Measurements from ENCODE around the gene RNF146. TPM values are rescaled to one million over a fixed set of nuclear protein-coding genes. Genes with fewer than 3 reads are reported as not detected.

RNF146 gene
- total and polyA plus RNA-seq, 2 of the 13 experiments (the other 11 are each of a cell fraction or from before 2014, with no cell fraction given) = 18.8 to 27.6 TPM

DNA sequence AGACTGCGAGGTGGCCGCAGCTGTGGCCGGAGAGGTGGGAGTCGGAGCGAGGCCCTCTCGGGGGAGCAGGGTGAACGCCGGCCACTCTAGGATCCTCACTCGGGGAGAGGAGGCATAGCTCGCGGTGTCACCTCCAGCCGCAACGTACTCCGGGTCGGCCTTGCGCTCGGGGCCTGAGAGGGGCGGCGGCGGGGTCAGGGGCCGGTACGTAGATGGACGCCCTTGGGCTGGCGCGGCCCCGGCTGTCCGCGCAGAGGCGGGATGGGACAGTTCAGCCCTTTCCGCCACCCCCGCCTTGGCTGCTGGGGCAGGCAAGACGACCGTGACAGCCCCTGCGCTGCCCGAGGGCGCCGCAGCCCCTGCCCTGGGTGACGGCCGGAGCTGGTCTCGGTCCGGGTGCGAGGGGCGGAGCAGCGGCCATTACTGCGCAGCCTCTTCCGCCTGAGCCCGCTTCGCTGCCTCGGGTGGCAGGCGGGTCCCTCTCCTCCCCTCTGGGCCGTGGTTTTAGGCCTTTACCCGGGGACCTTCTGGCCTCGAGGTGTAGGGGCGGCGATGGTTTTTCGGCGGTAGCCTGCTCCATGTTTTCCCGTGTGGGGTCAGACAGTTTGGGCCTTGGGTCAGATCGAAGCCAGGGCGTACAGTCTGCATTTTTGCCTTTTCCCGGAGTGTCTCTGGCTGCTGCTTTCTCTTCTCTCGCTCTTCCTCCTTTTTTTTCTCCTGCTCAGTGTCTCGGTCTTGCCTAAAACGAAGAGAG lies 405 bp downstream of the RNF146 start (continued):
- TF ChIP-seq, protein P1, sequence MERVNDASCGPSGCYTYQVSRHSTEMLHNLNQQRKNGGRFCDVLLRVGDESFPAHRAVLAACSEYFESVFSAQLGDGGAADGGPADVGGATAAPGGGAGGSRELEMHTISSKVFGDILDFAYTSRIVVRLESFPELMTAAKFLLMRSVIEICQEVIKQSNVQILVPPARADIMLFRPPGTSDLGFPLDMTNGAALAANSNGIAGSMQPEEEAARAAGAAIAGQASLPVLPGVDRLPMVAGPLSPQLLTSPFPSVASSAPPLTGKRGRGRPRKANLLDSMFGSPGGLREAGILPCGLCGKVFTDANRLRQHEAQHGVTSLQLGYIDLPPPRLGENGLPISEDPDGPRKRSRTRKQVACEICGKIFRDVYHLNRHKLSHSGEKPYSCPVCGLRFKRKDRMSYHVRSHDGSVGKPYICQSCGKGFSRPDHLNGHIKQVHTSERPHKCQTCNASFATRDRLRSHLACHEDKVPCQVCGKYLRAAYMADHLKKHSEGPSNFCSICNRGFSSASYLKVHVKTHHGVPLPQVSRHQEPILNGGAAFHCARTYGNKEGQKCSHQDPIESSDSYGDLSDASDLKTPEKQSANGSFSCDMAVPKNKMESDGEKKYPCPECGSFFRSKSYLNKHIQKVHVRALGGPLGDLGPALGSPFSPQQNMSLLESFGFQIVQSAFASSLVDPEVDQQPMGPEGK (CRISPR knock-in tag; IDR thresholded peaks at IDR 0.05) = peak; percentile 39; the same call in 1 of the 2 replicates
- TF ChIP-seq ZNF883 (CRISPR knock-in tag; IDR thresholded peaks at IDR 0.05; ENCODE audit: not compliant biosample characterization) (peak; percentile 95), YEATS2 (CRISPR knock-in tag; IDR thresholded peaks at IDR 0.05; ENCODE audit: borderline replicate concordance) (peak; percentile 79), MBD4 (IDR thresholded peaks at IDR 0.05; ENCODE audit: borderline replicate concordance, low read length) (no peak), SNRNP70 (IDR thresholded peaks at IDR 0.05; ENCODE audit: low read depth, low read length) (no peak), MEIS1 (CRISPR knock-in tag; IDR thresholded peaks at IDR 0.05; ENCODE audit: borderline replicate concordance) (peak; percentile 71; the same call in 1 of the 2 replicates), TEAD2 (CRISPR knock-in tag; IDR thresholded peaks at IDR 0.05) (no peak), ELF1 (CRISPR knock-in tag; IDR thresholded peaks at IDR 0.05) (peak; percentile 66; the same call in 1 of the 2 replicates), HNRNPK (IDR thresholded peaks at IDR 0.05; ENCODE audit: low read depth, low read length, poor library complexity, severe bottlenecking) (peak; percentile 78), ZNF720 (CRISPR knock-in tag; IDR thresholded peaks at IDR 0.05) (no peak), U2AF1 (optimal IDR thresholded peaks at IDR 0.05; ENCODE audit: low read depth, low read length) (no peak), ASH2L (IDR thresholded peaks at IDR 0.05; ENCODE audit: insufficient read length, low read depth, low read length) (peak; percentile 98), ZNF251 (CRISPR knock-in tag; IDR thresholded peaks at IDR 0.05) (0 out of 2 replicates have a peak, but pooled peaks have one; percentile 92), SIX4 (CRISPR knock-in tag; IDR thresholded peaks at IDR 0.05) (no peak), ZNF235 (CRISPR knock-in tag; IDR thresholded peaks at IDR 0.05; ENCODE audit: borderline replicate concordance) (0 out of 2 replicates have a peak, but pooled peaks have one; percentile 67), ZBTB7A (CRISPR knock-in tag; IDR thresholded peaks at IDR 0.05) (peak; percentile 80; the same call in 1 of the 2 replicates), KMT2A (CRISPR knock-in tag; IDR thresholded peaks at IDR 0.05) (peak; percentile 98), ZSCAN9 (CRISPR knock-in tag; IDR thresholded peaks at IDR 0.05; ENCODE audit: borderline replicate concordance) (0 out of 2 replicates have a peak, but pooled peaks have one; percentile 84), KLF15 (CRISPR knock-in tag; IDR thresholded peaks at IDR 0.05; ENCODE audit: borderline replicate concordance) (0 out of 2 replicates have a peak, but pooled peaks have one; percentile 65), ZNF207 (IDR thresholded peaks at IDR 0.05; ENCODE audit: borderline replicate concordance) (no peak), TBX2 (CRISPR knock-in tag; IDR thresholded peaks at IDR 0.05; ENCODE audit: borderline replicate concordance) (peak; percentile 76)
- TF ChIP-seq, protein P2, sequence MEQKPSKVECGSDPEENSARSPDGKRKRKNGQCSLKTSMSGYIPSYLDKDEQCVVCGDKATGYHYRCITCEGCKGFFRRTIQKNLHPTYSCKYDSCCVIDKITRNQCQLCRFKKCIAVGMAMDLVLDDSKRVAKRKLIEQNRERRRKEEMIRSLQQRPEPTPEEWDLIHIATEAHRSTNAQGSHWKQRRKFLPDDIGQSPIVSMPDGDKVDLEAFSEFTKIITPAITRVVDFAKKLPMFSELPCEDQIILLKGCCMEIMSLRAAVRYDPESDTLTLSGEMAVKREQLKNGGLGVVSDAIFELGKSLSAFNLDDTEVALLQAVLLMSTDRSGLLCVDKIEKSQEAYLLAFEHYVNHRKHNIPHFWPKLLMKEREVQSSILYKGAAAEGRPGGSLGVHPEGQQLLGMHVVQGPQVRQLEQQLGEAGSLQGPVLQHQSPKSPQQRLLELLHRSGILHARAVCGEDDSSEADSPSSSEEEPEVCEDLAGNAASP (CRISPR knock-in tag; IDR thresholded peaks at IDR 0.05; ENCODE audit: borderline replicate concordance) = peak; percentile 41
- TF ChIP-seq, protein P3, sequence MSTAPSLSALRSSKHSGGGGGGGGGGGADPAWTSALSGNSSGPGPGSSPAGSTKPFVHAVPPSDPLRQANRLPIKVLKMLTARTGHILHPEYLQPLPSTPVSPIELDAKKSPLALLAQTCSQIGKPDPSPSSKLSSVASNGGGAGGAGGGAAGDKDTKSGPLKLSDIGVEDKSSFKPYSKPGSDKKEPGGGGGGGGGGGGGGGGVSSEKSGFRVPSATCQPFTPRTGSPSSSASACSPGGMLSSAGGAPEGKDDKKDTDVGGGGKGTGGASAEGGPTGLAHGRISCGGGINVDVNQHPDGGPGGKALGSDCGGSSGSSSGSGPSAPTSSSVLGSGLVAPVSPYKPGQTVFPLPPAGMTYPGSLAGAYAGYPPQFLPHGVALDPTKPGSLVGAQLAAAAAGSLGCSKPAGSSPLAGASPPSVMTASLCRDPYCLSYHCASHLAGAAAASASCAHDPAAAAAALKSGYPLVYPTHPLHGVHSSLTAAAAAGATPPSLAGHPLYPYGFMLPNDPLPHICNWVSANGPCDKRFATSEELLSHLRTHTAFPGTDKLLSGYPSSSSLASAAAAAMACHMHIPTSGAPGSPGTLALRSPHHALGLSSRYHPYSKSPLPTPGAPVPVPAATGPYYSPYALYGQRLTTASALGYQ (CRISPR knock-in tag; IDR thresholded peaks at IDR 0.05) = no peak
